Ishikawa (cell line): ENCODE measurements around the gene QSER1.

Experiments used
- CREB1 ChIP-seq: IDR thresholded peaks from 2 replicates; pipeline ENCODE4 v1.6.1; 2012; ENCODE audit warnings: low read depth
- FOXM1 ChIP-seq: IDR thresholded peaks from 2 replicates; pipeline ENCODE4 v1.6.1; 2012; ENCODE audit warnings: low read depth, borderline replicate concordance
- NFIC ChIP-seq: IDR thresholded peaks from 2 replicates; pipeline ENCODE4 v1.6.1; 2012
- TAF1 ChIP-seq: IDR thresholded peaks from 2 replicates; pipeline ENCODE4 v1.6.1; 2012; ENCODE audit warnings: low read depth, mild to moderate bottlenecking

DNA sequence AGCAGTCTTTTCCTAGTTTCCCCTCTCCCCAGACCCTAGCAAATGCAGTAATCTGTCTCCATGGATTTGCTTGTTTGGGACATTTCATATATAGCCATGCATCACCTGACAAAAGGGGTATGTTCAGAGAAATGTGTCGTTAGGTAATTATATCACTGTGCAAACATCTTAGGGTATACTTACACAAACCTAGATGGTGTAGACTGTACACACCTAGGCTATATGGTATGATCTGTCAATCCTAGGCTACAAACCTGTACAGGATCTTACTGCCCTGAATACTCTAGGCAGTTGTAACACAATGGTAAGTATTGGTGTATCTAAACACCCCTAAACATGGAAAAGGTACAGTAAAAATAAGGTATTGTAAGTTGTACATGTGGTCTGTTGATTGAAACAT is 23.8 kb downstream of the QSER1 start:
- TF ChIP-seq CREB1 (no peak), NFIC (no peak), FOXM1 (no peak), TAF1 (no peak)
